Measurements from ENCODE around the gene MYO3A.

Gene MYO3A

GRCh38 chr10:25959540-25960232, 25.7 kb downstream of the MYO3A start:
- DNase-seq (ENCODE audit: low read depth): peak; percentile 0
- no peak overlapping the region for H3K4me3 ChIP-seq (ENCODE audit: low read depth, low read length)
- TF ChIP-seq POLR2A (IDR thresholded peaks at IDR 0.05; ENCODE audit: extremely low read depth, insufficient read length): no peak
- no peak for TF ChIP-seq MYC (IDR thresholded peaks at IDR 0.05; ENCODE audit: low read depth, low read length)
- TF ChIP-seq MAX (IDR thresholded peaks at IDR 0.05; ENCODE audit: low read depth, low read length): no peak
- no peak for TF ChIP-seq CTCF (IDR thresholded peaks at IDR 0.05; ENCODE audit: low read depth, low read length)

GRCh38 chr10:25965584-25965983, 31.6 kb downstream of the MYO3A start:
- TF ChIP-seq POLR2A (IDR thresholded peaks at IDR 0.05; ENCODE audit: extremely low read depth, insufficient read length) (no peak), CTCF (IDR thresholded peaks at IDR 0.05; ENCODE audit: low read depth, low read length) (no peak), MAX (IDR thresholded peaks at IDR 0.05; ENCODE audit: low read depth, low read length) (no peak), MYC (IDR thresholded peaks at IDR 0.05; ENCODE audit: low read depth, low read length) (no peak)
- no peak overlapping the region for H3K4me3 ChIP-seq (ENCODE audit: low read depth, low read length)

GRCh38 chr10:25966844-25967243, 32.8 kb downstream of the MYO3A start:
- TF ChIP-seq MAX (IDR thresholded peaks at IDR 0.05; ENCODE audit: low read depth, low read length) (no peak), POLR2A (IDR thresholded peaks at IDR 0.05; ENCODE audit: extremely low read depth, insufficient read length) (no peak), MYC (IDR thresholded peaks at IDR 0.05; ENCODE audit: low read depth, low read length) (no peak), CTCF (IDR thresholded peaks at IDR 0.05; ENCODE audit: low read depth, low read length) (no peak)
- no peak for DNase-seq (ENCODE audit: low read depth)

More at GRCh38 chr10:25965584-25965983, 31.6 kb downstream of the MYO3A start:
- no peak for DNase-seq (ENCODE audit: low read depth)

GRCh38 chr10:25972631-25973030, 38.6 kb downstream of the MYO3A start:
- TF ChIP-seq MYC (IDR thresholded peaks at IDR 0.05; ENCODE audit: low read depth, low read length) (no peak), MAX (IDR thresholded peaks at IDR 0.05; ENCODE audit: low read depth, low read length) (no peak)
- no peak for DNase-seq (ENCODE audit: low read depth)
- no peak overlapping the region for H3K4me3 ChIP-seq (ENCODE audit: low read depth, low read length)

More at GRCh38 chr10:25966844-25967243, 32.8 kb downstream of the MYO3A start:
- H3K4me3 ChIP-seq (ENCODE audit: low read depth, low read length): no peak overlapping the region

- no peak overlapping the region for H3K4me3 ChIP-seq (ENCODE audit: low read depth, low read length)
- DNase-seq (ENCODE audit: low read depth): no peak
- TF ChIP-seq POLR2A (IDR thresholded peaks at IDR 0.05; ENCODE audit: extremely low read depth, insufficient read length) (no peak), CTCF (IDR thresholded peaks at IDR 0.05; ENCODE audit: low read depth, low read length) (no peak), MYC (IDR thresholded peaks at IDR 0.05; ENCODE audit: low read depth, low read length) (no peak), MAX (IDR thresholded peaks at IDR 0.05; ENCODE audit: low read depth, low read length) (no peak)
Observed at GRCh38 chr10:25974897-25975459, 40.9 kb downstream of the MYO3A start.

- no peak for TF ChIP-seq MAX (IDR thresholded peaks at IDR 0.05; ENCODE audit: low read depth, low read length)
- TF ChIP-seq CTCF (IDR thresholded peaks at IDR 0.05; ENCODE audit: low read depth, low read length): no peak
- no peak for TF ChIP-seq MYC (IDR thresholded peaks at IDR 0.05; ENCODE audit: low read depth, low read length)
- TF ChIP-seq POLR2A (IDR thresholded peaks at IDR 0.05; ENCODE audit: extremely low read depth, insufficient read length): no peak
- no peak overlapping the region for H3K4me3 ChIP-seq (ENCODE audit: low read depth, low read length)
- no peak for DNase-seq (ENCODE audit: low read depth)
Observed at GRCh38 chr10:25978771-25979170, 44.7 kb downstream of the MYO3A start.
